HG03378 (cell line): Measurements from ENCODE around the gene ALK.

Source experiments
- ATAC-seq: cut with Tn5 transposase; IDR thresholded peaks from one replicate; pipeline ENCODE4 v1.9.1; 2021; ENCODE audit warnings: mild to moderate bottlenecking, moderate library complexity; ENCODE audit not compliant: unreplicated experiment

Gene ALK

GRCh38 chr2:29549069-29549380 lies 372.4 kb downstream of the ALK start:
- no peak for ATAC-seq

GRCh38 chr2:29544917-29545316 lies 376.5 kb downstream of the ALK start:
- no peak for ATAC-seq

DNA sequence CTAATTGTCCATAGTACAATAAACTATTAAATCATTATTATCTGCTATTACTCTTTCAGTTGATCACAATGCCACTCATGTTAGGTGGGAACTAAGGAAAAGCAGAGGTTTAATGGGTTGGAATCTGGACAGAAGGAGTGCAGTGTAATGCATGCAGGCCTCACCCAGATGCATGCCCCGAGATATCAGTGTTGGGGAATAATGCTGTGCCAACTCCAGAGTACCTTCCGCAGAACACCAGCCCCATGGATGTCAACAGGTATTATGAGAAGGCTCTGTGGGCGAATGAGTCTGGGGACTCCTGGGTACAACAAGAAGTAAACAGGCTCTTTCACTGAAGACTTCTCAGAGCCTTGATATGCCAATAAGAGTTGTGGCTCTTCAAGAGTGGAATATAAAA lies 377.4 kb downstream of the ALK start:
- no peak for ATAC-seq

DNA sequence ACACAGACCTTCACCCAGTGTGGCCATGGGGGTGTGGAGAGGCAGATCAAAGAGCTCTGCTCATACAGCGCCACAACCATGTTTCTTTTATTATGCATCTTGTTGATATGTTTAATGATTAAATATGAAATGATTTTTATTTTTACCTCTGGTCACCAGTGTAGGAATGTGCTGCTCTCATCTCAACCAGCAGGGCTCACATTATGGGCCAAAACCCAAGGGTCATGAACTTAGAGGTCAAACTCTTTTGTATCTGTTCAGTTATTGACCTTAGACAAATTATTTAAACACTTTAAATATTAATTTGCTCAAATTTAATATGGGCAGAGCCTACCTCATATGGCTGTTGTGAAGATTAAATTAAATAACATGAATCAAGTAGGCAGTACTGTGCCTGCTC lies 386.2 kb downstream of the ALK start:
- ATAC-seq, result no peak

DNA sequence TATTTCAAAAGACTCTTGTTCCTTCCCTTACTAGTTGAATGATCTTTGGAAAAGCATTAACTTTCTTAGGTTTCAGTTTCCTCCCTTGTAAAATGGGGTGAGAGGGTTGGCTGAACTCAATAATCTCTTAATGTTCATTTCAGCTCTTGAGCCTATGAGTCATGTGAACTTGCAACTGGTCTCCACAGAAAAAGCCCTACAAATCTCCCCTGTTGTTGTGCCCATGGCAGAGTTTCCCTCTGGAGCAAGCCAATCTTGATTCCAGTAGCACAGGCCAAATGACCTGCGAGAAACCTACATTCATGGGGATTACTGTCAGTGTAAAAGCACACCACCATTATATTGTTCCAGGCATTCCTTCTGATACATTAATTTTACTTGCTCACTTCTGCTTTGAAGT lies 388.9 kb downstream of the ALK start:
- ATAC-seq, result no peak

DNA sequence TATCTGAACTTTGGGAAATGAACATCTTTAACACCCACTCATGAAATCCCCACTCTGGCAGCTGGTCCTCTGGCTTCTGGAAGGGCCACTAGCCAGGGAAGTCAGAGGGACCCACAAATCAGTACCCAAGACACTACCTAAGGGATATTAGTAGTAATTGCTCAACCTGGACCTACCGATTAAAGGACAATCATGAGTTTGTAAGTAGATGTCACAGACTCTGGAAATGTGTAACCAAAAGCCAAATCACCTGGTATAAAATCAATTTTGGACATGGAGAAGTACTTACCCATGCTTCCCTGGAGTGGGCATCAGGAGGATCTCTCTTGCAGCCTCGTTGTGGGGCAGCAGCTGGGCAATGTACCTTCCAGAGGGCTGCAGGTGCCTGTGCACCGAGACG lies 389.8 kb downstream of the ALK start:
- ATAC-seq, result no peak

DNA sequence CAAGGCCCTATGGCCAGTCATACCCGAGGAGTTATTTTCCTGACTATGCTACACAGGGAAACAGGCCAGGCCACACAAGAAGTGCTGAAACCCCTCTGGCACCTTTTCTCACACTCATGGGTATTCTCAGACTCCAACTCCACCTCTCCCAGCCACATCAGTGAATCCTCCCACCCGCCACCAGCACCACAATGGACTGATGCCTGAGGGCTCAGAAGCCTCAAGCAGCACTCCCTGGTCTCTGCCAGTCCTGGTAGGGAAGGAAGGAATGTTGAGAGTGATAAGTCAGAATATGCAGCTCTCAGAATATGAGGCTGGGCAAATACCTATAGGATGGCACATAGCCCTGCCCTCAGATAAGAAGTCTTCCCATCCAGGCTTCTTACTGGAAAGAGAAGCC lies 391.1 kb downstream of the ALK start:
- ATAC-seq, result no peak

DNA sequence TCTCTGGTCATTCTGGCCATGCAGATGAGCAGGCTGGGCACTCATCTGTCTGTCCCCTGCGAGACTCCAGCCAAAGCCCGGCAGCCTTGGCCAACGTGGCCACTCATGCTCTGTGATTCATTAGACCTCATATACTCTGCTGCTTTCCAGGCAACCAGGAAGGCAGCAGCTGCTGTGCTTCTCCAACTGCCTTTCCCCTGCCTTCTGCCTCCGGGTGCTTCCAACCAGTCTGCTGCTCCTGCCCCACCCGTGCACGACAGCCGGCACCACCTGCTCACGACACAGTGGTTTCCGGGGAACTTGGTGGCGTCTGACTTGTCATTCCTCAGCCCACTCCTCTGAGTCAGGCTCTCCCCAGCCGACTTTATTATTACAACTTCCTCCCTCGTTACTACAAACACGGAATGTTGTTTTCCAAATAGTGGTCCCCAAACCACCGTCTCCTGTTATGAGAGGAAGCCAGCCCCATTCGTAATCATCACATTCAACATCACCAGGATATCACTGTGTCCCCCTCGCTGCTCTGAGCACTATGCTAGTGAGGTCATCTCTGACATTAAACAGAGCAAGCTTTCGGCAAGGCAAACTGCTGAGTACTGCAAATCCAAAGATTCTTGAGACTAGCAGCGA lies 392.4 kb downstream of the ALK start:
- ATAC-seq, result no peak

DNA sequence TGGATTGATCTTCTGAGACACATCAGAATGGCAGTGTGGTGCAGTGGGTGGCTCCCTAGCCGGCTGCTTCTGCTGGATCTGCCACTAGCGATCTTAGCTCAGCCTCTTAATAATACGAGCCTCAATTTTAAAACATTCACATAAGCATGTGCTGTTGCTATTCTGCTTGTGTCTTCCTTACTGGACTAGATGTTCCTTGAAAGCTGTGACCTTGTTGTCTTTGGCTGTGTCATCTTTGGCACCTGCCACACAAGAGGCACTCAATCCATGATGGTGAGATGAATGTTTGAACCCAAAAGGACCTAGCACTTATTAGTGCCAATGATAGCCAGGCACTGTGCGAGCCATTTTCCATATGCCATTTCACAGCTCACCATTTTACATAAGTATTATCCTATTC lies 393.0 kb downstream of the ALK start:
- no peak for ATAC-seq

- no peak for ATAC-seq
These were observed 393.4 kb downstream of the ALK start for GRCh38 chr2:29527947-29528346.

DNA sequence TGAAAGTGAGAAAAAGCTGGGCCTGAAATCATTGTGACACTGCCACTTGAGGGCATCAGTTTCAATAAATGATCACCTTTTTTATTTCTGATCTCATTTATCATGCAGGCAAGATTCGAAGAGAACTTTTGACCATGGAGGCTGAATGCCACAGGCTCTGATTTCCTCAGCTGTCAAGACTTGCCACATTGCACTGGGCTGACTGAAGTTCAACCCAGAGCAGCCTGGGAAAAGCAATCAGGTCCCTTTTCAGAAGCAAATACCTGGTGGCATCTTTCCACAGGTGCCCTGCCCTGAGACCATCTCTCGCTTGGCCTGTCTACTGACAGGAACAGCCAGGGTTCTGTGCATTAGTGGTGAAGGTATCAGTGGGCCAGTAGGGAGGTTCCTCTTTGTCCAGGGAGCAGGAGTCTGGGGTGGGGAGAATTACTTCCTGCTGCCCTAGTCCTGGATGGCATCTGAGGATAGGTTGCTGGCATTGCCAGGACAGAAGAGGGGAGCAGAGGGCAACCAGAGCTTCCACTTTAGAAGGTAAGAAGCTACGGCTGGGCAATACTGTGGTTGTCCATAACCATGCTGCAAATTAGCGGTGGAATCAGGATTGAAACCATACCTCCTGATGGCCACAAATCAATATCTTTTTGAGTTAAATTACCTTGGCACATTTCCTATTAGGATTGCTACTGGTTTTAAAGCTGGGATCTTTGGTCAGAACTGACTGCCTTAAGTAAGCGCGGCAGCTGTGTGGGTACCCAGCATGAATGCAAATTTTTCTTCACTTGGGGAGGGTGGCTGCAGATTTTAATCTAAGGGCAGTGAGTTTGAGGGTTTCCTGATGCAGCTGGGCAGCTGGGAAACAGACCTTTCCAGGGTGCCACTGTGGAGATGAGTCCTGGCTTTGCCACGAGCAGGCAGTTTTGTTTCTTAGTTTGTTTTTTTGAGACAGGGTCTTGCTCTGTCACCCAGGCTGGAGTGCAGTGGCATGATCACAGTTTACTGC lies 394.5 kb downstream of the ALK start:
- no peak for ATAC-seq

DNA sequence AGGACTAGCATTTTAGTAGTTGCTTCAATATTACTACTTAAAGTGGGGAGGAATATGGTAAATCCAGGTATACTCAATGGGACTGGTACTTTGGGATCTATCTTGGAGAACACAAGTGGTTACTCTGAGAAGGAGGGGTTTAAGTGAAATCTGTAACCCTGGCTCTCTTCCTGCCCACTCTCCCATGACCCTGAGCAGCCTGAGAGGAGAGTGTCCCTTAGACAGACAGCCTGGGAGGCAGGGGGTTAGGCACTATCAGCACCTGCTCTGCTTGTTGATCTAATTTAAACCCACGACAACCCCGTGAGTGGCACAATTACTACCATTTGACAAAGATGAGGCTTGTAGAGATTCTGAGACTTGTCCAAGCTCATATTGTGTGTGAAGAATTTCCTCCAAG lies 395.5 kb downstream of the ALK start:
- no peak for ATAC-seq

GRCh38 chr2:29524652-29525051 lies 396.7 kb downstream of the ALK start:
- no peak for ATAC-seq

DNA sequence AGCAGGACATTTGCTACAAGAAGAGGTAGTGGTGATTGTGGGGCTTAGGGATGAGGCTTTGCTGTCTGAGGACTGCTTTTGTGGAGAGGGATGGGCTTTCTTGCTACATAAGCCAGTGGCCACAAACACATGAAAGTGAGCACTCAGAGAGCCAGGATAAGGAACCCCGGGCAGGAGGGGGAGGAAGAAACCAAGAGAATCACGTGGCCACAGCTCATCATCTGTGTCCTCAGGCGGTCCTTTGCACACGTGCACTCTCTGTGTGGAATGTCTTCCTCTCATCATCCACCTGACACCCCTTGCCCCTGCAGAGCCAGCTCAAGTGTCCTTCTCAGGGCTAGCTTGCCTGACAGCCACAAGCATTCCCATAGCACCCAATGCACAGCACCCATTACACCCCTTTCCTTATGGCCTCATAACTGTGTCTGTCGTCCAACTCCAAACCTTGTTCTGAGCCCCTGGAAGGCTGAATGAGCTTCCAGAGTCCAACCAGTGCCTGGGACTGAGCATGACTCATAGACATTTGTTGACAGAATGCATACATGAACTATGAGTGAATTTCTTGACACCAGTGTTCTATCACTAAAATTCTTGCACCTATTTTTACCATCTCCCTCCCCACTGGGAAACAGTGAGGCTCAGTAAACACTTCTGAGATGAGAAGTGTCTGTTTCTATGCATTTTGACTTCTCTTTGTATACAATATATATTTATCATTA lies 398.3 kb downstream of the ALK start:
- ATAC-seq, result no peak

DNA sequence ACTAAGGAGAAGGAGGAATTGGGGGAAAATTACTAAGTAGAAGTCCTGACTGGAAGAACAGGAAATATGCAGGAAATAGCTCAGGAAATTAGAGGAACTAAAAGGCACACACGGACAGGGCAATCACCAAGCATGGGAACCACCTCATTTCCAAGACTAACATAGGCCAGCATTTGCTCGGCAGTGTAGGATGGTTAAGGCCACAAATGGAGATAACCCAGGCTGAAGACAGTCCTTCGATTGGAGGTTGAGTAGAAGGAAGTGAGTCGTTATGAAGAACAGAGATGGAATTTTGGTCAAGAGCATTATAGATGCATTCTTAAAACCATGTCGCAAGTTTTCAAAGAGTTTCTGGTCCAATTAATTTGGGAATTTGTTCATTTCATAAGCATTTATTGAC lies 401.4 kb downstream of the ALK start:
- ATAC-seq, result no peak

GRCh38 chr2:29519338-29519925 lies 402.0 kb downstream of the ALK start:
- ATAC-seq, result no peak

- no peak for ATAC-seq
These were observed 402.6 kb downstream of the ALK start for GRCh38 chr2:29518646-29519337.

DNA sequence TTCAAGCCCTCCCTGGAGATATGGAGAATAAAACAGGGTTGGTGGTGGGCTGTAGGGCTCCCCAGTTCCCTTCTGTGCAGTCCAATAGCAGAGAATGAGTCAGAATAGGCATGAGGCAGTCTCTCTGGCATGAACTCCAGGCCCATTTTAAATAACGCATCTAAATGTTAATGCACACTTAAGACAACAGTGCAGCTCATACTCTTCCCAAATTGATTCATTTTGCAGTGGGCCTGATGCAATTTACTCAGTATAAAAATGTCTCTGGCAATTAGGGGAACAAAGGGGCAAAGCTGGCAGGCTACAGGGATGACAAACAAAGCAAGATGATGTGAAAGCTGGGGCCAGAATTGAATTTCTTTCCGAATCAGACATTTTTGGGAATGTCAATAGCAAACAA lies 403.4 kb downstream of the ALK start:
- ATAC-seq, result no peak

- ATAC-seq, result no peak
These were observed 404.0 kb downstream of the ALK start for GRCh38 chr2:29517413-29517812.

GRCh38 chr2:29516767-29517166 lies 404.6 kb downstream of the ALK start:
- no peak for ATAC-seq

GRCh38 chr2:29509878-29510277 lies 411.5 kb downstream of the ALK start:
- no peak for ATAC-seq
